ENCODE data around the gene IL12RB1.
A peak's percentile ranks its signal among the peaks of the same experiment; 100 is the strongest.
"Not testable (repeated sequence)": the region's sequence is repeated elsewhere in the genome, so short reads cannot be mapped to it uniquely, and the experiment has no call there.

Gene IL12RB1

DNA sequence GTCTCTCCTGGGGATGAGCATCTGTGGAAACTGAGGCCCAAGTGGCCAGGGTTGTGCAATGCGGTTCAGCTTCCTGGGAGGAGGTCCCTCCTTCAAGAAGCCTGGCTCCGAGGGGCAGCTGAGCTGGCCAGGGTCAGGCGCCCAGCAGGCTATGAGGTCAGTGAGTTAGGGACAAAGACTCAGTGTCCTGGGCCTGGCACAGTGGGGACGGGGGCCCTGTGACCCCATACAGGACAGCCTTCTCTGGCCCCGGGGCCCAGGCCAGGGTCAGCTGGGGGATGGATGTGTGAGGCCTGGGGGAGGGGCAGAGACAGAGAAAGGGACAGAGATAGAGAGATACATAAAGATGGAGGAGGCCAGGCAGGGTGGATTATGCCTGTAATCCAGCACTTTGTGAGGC lies 3.0 kb upstream of the IL12RB1 start:
- Histone ChIP-seq H3K4me1 (ENCODE audit: control insufficient read depth, insufficient read depth, low read length, poor library complexity, severe bottlenecking) (peaks cover 40% of the 10 kb centered on the region), H3K9me3 (ENCODE audit: control insufficient read depth, low read length) (no peaks in the 10 kb centered on the region), H3K27me3 (replicated peaks; ENCODE audit: control insufficient read depth, insufficient read depth, low read length, poor library complexity, severe bottlenecking) (no peaks in the 10 kb centered on the region), H3K4me3 (ENCODE audit: insufficient read depth, low read depth, low read length, poor library complexity, severe bottlenecking) (no peak overlapping the region), H3K36me3 (ENCODE audit: control insufficient read depth, insufficient read depth, low read length) (no peaks in the 10 kb centered on the region), H3K27ac (ENCODE audit: insufficient read depth, low read length, poor library complexity, severe bottlenecking) (peak overlapping the region; percentile 93)
- no peak for DNase-seq

DNA sequence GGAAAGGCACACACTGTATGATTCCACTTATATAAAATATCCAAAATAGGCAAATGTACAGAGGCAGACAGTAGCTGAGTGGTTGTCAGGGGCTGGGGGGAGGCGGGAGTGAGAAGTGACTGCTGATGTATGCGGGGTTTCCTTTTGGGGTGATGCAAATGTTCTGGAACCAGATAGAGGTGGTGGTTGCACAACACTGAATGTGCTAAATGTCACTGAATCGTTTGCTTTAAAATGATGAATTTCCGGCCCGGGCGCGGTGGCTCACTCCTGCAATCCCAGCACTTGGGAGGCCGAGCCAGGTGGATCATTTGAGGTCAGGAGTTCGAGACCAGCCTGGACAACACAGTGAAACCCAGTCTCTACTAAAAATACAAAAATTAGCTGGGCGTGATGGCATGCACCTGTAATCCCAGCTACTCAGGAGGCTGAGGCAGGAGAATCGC lies 2.4 kb upstream of the IL12RB1 start:
- Histone ChIP-seq H3K4me1 (ENCODE audit: control insufficient read depth, insufficient read depth, low read length, poor library complexity, severe bottlenecking) (peaks cover 45% of the 10 kb centered on the region), H3K27ac (ENCODE audit: insufficient read depth, low read length, poor library complexity, severe bottlenecking) (peak overlapping the region; percentile 93)
- DNase-seq: peak; percentile 54 to 63 (median 55)
- not testable (repeated sequence) for H3K27me3 ChIP-seq (replicated peaks; ENCODE audit: control insufficient read depth, insufficient read depth, low read length, poor library complexity, severe bottlenecking); H3K36me3 ChIP-seq (ENCODE audit: control insufficient read depth, insufficient read depth, low read length); H3K9me3 ChIP-seq (ENCODE audit: control insufficient read depth, low read length); H3K4me3 ChIP-seq (ENCODE audit: insufficient read depth, low read depth, low read length, poor library complexity, severe bottlenecking)

GRCh38 chr19:18085702-18086457 lies 854 bp downstream of the IL12RB1 start:
- peak overlapping the region; percentile 81 for H3K27ac ChIP-seq (ENCODE audit: insufficient read depth, low read length, poor library complexity, severe bottlenecking)
- H3K36me3 ChIP-seq (ENCODE audit: control insufficient read depth, insufficient read depth, low read length): peaks cover 15% of the 10 kb centered on the region
- no peaks in the 10 kb centered on the region for H3K27me3 ChIP-seq (replicated peaks; ENCODE audit: control insufficient read depth, insufficient read depth, low read length, poor library complexity, severe bottlenecking)
- no peak for DNase-seq
- H3K4me3 ChIP-seq (ENCODE audit: insufficient read depth, low read depth, low read length, poor library complexity, severe bottlenecking): peak overlapping the region; percentile 63
- H3K9me3 ChIP-seq (ENCODE audit: control insufficient read depth, low read length): no peaks in the 10 kb centered on the region
- H3K4me1 ChIP-seq (ENCODE audit: control insufficient read depth, insufficient read depth, low read length, poor library complexity, severe bottlenecking): peaks cover 35% of the 10 kb centered on the region

DNA sequence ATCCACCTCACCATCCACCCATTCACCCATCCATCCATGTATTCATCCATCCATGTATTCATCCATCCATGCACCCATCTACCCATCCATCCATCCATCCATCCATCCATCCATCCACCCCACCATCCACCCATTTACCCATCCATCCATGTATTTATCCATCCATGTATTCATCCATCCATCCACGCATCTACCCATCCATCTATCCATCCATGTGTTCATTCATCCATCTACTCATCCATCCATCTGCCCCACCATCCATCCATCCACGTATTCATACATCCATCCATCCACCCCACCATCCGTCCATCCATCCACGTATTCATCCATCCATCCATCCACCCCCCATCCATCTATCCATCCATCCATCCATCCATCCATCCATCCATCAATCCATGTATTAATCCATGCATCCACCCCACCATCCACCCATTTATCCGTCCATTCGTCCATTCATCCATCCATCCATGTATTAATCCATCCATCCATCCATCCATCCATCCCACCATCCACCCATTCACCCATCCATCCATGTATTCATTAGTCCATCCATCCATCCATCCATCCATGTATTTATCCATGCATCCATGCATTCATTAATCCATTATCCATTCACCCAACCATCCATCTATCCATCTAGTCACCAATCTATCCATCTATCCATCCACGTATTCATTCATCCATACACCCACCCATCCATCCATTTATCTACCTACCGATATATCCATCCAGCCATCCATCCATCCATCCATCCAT lies 2.6 kb downstream of the IL12RB1 start:
- Histone ChIP-seq H3K36me3 (ENCODE audit: control insufficient read depth, insufficient read depth, low read length) (peaks cover 23% of the 10 kb centered on the region), H3K4me3 (ENCODE audit: insufficient read depth, low read depth, low read length, poor library complexity, severe bottlenecking) (no peak overlapping the region), H3K9me3 (ENCODE audit: control insufficient read depth, low read length) (no peaks in the 10 kb centered on the region), H3K4me1 (ENCODE audit: control insufficient read depth, insufficient read depth, low read length, poor library complexity, severe bottlenecking) (peaks cover 21% of the 10 kb centered on the region), H3K27me3 (replicated peaks; ENCODE audit: control insufficient read depth, insufficient read depth, low read length, poor library complexity, severe bottlenecking) (no peaks in the 10 kb centered on the region), H3K27ac (ENCODE audit: insufficient read depth, low read length, poor library complexity, severe bottlenecking) (no peak overlapping the region)
- DNase-seq: no peak

DNA sequence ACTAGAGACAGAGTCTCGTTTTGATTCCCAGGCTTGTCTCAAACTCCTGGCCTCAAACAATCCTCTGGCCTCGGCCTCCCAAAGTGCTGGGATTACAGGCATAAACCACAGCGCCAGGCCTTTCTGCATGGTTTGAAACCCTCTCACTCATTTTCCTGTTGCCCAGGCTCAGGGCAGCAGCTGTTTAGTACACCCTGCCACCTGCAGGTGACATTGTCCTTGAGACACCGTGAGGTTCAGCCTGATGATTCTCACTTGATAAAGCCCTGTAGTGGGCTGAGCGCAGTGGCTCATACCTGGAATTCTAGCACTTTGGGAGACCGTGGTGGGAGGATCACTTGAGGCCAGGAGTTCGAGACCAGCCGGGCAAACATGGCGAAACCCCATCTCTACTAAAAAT lies 12.5 kb downstream of the IL12RB1 start:
- peaks cover 55% of the 10 kb centered on the region for H3K36me3 ChIP-seq (ENCODE audit: control insufficient read depth, insufficient read depth, low read length)
- H3K4me3 ChIP-seq (ENCODE audit: insufficient read depth, low read depth, low read length, poor library complexity, severe bottlenecking): no peak overlapping the region
- H3K4me1 ChIP-seq (ENCODE audit: control insufficient read depth, insufficient read depth, low read length, poor library complexity, severe bottlenecking): peaks cover 7% of the 10 kb centered on the region
- no peak overlapping the region for H3K27ac ChIP-seq (ENCODE audit: insufficient read depth, low read length, poor library complexity, severe bottlenecking)
- no peaks in the 10 kb centered on the region for H3K27me3 ChIP-seq (replicated peaks; ENCODE audit: control insufficient read depth, insufficient read depth, low read length, poor library complexity, severe bottlenecking)
- no peaks in the 10 kb centered on the region for H3K9me3 ChIP-seq (ENCODE audit: control insufficient read depth, low read length)
- no peak for DNase-seq

DNA sequence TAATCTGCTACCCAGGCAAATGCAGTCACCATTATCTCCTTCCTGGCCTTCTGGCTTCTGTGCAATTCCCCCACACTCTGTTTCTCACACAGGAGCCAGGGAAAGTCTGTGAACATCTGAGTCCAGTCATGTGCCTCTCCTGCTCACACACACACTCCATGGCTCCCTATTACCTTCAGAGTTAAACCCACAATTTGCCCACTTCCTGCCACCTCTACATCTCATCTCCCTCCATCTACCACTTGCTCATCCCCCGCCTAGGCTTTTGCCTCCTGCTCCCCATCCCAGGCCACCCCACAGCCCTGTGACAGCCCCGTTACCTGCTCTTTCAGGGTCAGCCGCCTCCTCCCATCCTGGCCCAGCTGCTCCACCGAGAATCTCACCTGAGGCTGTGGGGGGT lies 13.5 kb downstream of the IL12RB1 start:
- H3K9me3 ChIP-seq (ENCODE audit: control insufficient read depth, low read length): no peaks in the 10 kb centered on the region
- H3K36me3 ChIP-seq (ENCODE audit: control insufficient read depth, insufficient read depth, low read length): peaks cover 55% of the 10 kb centered on the region
- no peak overlapping the region for H3K4me3 ChIP-seq (ENCODE audit: insufficient read depth, low read depth, low read length, poor library complexity, severe bottlenecking)
- no peak for DNase-seq
- H3K27me3 ChIP-seq (replicated peaks; ENCODE audit: control insufficient read depth, insufficient read depth, low read length, poor library complexity, severe bottlenecking): no peaks in the 10 kb centered on the region
- no peak overlapping the region for H3K27ac ChIP-seq (ENCODE audit: insufficient read depth, low read length, poor library complexity, severe bottlenecking)
- H3K4me1 ChIP-seq (ENCODE audit: control insufficient read depth, insufficient read depth, low read length, poor library complexity, severe bottlenecking): peaks cover 7% of the 10 kb centered on the region

- peaks cover 7% of the 10 kb centered on the region for H3K4me1 ChIP-seq (ENCODE audit: control insufficient read depth, insufficient read depth, low read length, poor library complexity, severe bottlenecking)
- no peak overlapping the region for H3K27ac ChIP-seq (ENCODE audit: insufficient read depth, low read length, poor library complexity, severe bottlenecking)
- H3K27me3 ChIP-seq (replicated peaks; ENCODE audit: control insufficient read depth, insufficient read depth, low read length, poor library complexity, severe bottlenecking): no peaks in the 10 kb centered on the region
- DNase-seq: no peak
- no peaks in the 10 kb centered on the region for H3K9me3 ChIP-seq (ENCODE audit: control insufficient read depth, low read length)
- no peak overlapping the region for H3K4me3 ChIP-seq (ENCODE audit: insufficient read depth, low read depth, low read length, poor library complexity, severe bottlenecking)
- peaks cover 47% of the 10 kb centered on the region for H3K36me3 ChIP-seq (ENCODE audit: control insufficient read depth, insufficient read depth, low read length)
Observed at GRCh38 chr19:18072335-18072734, 14.4 kb downstream of the IL12RB1 start.

DNA sequence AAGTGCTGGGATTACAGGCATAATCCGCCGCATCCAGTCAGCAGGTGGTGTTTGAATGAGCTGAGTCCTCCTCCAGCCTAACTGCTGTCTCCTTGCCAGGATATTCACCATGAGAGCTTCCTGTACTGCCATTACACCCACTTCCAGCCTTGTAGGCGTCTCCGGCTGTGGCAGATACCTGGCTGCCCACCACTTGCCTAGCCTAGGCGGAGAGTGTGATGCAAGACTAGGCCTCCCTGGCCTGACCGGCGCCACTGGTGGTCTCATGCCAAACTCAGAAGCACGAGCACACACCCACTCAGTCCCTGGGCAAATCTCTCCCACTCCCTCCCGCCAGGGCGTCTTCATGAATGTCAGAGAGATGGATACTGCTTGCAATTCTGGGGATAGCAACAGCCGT lies 16.6 kb downstream of the IL12RB1 start:
- H3K27ac ChIP-seq (ENCODE audit: insufficient read depth, low read length, poor library complexity, severe bottlenecking): no peak overlapping the region
- H3K4me3 ChIP-seq (ENCODE audit: insufficient read depth, low read depth, low read length, poor library complexity, severe bottlenecking): no peak overlapping the region
- peaks cover 7% of the 10 kb centered on the region for H3K4me1 ChIP-seq (ENCODE audit: control insufficient read depth, insufficient read depth, low read length, poor library complexity, severe bottlenecking)
- H3K36me3 ChIP-seq (ENCODE audit: control insufficient read depth, insufficient read depth, low read length): peaks cover 37% of the 10 kb centered on the region
- no peaks in the 10 kb centered on the region for H3K9me3 ChIP-seq (ENCODE audit: control insufficient read depth, low read length)
- no peak for DNase-seq
- no peaks in the 10 kb centered on the region for H3K27me3 ChIP-seq (replicated peaks; ENCODE audit: control insufficient read depth, insufficient read depth, low read length, poor library complexity, severe bottlenecking)

DNA sequence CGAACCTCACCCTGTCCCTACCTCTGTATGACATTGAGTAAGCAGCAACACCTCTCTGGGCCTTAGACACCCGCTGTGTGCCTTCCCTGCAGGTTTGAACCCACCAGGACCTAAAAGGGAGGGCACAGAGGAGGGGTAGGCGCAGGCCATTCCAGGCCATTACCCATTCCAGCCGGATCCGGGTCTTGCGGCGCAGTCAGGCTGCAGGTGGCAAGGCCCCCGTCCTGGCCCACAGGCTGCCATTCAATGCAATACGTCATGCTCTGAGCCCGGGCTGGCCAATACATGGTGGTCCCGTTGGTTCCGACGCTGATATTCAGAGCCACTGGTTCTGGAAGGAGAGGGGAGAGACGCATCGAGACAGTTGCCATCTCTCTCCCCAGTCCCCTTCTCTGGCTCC lies 17.4 kb downstream of the IL12RB1 start:
- DNase-seq: no peak
- Histone ChIP-seq H3K9me3 (ENCODE audit: control insufficient read depth, low read length) (no peaks in the 10 kb centered on the region), H3K4me3 (ENCODE audit: insufficient read depth, low read depth, low read length, poor library complexity, severe bottlenecking) (no peak overlapping the region), H3K27me3 (replicated peaks; ENCODE audit: control insufficient read depth, insufficient read depth, low read length, poor library complexity, severe bottlenecking) (no peaks in the 10 kb centered on the region), H3K4me1 (ENCODE audit: control insufficient read depth, insufficient read depth, low read length, poor library complexity, severe bottlenecking) (peaks cover 7% of the 10 kb centered on the region), H3K36me3 (ENCODE audit: control insufficient read depth, insufficient read depth, low read length) (peaks cover 37% of the 10 kb centered on the region), H3K27ac (ENCODE audit: insufficient read depth, low read length, poor library complexity, severe bottlenecking) (no peak overlapping the region)

GRCh38 chr19:18068395-18068794 lies 18.3 kb downstream of the IL12RB1 start:
- Histone ChIP-seq H3K4me1 (ENCODE audit: control insufficient read depth, insufficient read depth, low read length, poor library complexity, severe bottlenecking) (peaks cover 5% of the 10 kb centered on the region), H3K4me3 (ENCODE audit: insufficient read depth, low read depth, low read length, poor library complexity, severe bottlenecking) (no peak overlapping the region), H3K27ac (ENCODE audit: insufficient read depth, low read length, poor library complexity, severe bottlenecking) (no peak overlapping the region), H3K9me3 (ENCODE audit: control insufficient read depth, low read length) (no peaks in the 10 kb centered on the region), H3K36me3 (ENCODE audit: control insufficient read depth, insufficient read depth, low read length) (peaks cover 32% of the 10 kb centered on the region), H3K27me3 (replicated peaks; ENCODE audit: control insufficient read depth, insufficient read depth, low read length, poor library complexity, severe bottlenecking) (no peaks in the 10 kb centered on the region)
- no peak for DNase-seq
